HG03521 (cell line): ENCODE measurements around the gene KIAA1217.
A peak's percentile ranks its signal among the peaks of the same experiment; 100 is the strongest.

Experiments
- ATAC-seq: cut with Tn5 transposase; IDR thresholded peaks from one replicate; pipeline ENCODE4 v1.9.1; 2021; ENCODE audit warnings: mild to moderate bottlenecking, moderate library complexity; ENCODE audit not compliant: unreplicated experiment

KIAA1217 gene

GRCh38 chr10:24209432-24209771, 464 bp downstream of the KIAA1217 start:
- peak; percentile 36 for ATAC-seq

- peak; percentile 55 for ATAC-seq
Measured at GRCh38 chr10:24209946-24210491, 1.1 kb downstream of the KIAA1217 start.

GRCh38 chr10:24210501-24210900, 1.6 kb downstream of the KIAA1217 start:
- no peak for ATAC-seq

GRCh38 chr10:24213266-24213665, 4.3 kb downstream of the KIAA1217 start:
- no peak for ATAC-seq

GRCh38 chr10:24213881-24214280, 4.9 kb downstream of the KIAA1217 start:
- no peak for ATAC-seq

GRCh38 chr10:24214762-24215161, 5.8 kb downstream of the KIAA1217 start:
- ATAC-seq = no peak

GRCh38 chr10:24215196-24215595, 6.3 kb downstream of the KIAA1217 start:
- ATAC-seq = no peak

- no peak for ATAC-seq
Measured at GRCh38 chr10:24215603-24216002, 6.7 kb downstream of the KIAA1217 start.

GRCh38 chr10:24219963-24220362, 11.0 kb downstream of the KIAA1217 start:
- ATAC-seq = no peak

- no peak for ATAC-seq
Measured at GRCh38 chr10:24223341-24223740, 14.4 kb downstream of the KIAA1217 start.

GRCh38 chr10:24223953-24224352, 15.0 kb downstream of the KIAA1217 start:
- ATAC-seq = no peak

- ATAC-seq = no peak
Measured at GRCh38 chr10:24228642-24229041, 19.7 kb downstream of the KIAA1217 start.

GRCh38 chr10:24229909-24230308, 21.0 kb downstream of the KIAA1217 start:
- ATAC-seq = no peak

GRCh38 chr10:24231200-24231599, 22.3 kb downstream of the KIAA1217 start:
- no peak for ATAC-seq

- ATAC-seq = no peak
Measured at GRCh38 chr10:24234784-24235183, 25.8 kb downstream of the KIAA1217 start.

- no peak for ATAC-seq
Measured at GRCh38 chr10:24235471-24235870, 26.5 kb downstream of the KIAA1217 start.

GRCh38 chr10:24237801-24238395, 29.0 kb downstream of the KIAA1217 start:
- ATAC-seq = no peak

GRCh38 chr10:24238519-24239247, 29.7 kb downstream of the KIAA1217 start:
- ATAC-seq = no peak

GRCh38 chr10:24239289-24240040, 30.5 kb downstream of the KIAA1217 start:
- no peak for ATAC-seq

- ATAC-seq = no peak
Measured at GRCh38 chr10:24240041-24240751, 31.3 kb downstream of the KIAA1217 start.

GRCh38 chr10:24241536-24242040, 32.6 kb downstream of the KIAA1217 start:
- no peak for ATAC-seq
